ENCODE results near the gene SHH.

The SHH gene

DNA sequence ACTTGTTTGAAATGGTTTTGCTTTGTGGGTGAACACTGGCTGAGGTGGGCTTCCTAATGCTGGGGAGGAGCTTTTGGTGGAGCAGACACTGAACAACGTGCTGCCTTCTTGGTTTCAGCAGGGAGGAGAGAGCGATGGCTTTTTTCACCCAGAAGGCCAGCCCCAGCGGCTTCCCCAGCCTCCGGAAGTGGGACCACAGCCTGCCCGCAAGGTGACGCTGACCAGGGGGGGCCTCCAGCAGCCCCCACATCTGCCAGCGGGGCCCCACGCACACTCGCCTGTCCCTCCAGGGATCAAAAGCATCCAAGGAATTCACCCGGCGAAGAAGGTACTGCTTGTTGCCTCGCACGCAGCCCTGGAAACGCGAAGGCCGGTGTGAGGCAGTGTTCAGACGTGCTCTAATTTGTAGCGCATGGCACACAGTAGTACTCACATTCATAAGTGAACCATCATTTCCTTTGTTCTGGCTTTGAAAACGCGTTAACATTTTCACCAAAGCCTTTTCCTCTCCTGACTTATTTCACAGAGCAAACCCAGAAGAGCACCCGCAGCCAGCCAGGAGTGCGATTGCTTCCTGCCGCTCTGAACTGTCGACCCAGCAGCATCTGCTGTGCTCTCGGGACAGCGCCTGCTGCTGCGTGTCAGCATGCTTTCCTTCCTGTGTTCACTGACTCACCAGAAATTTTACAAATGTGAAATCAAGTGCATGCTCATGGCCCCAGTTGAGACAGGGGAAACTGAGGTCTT, 48.4 kb downstream of the SHH start:
- no peak overlapping the region for H3K4me3 ChIP-seq (ENCODE audit: insufficient read depth, low read length, poor library complexity, severe bottlenecking)
- peak overlapping the region; percentile 38 for H3K27ac ChIP-seq (ENCODE audit: low read depth, low read length)
- H4K20me1 ChIP-seq (ENCODE audit: low read depth, low read length), result peaks cover 8% of the 10 kb centered on the region
- H3K36me3 ChIP-seq (ENCODE audit: low read length), result peaks cover 14% of the 10 kb centered on the region; the same call in 1 of the 2 replicates
- 0 out of 2 replicates have a peak, but pooled peaks cover 6% of the 10 kb centered on the region for H3F3A ChIP-seq (ENCODE audit: insufficient read depth)
- no peak overlapping the region for H3K9ac ChIP-seq (ENCODE audit: low read length)
- H3K79me2 ChIP-seq (ENCODE audit: insufficient read depth, low read length), result peaks cover 46% of the 10 kb centered on the region
- no peaks in the 10 kb centered on the region for H3K27me3 ChIP-seq (ENCODE audit: low read length)
- TF ChIP-seq EZH2phosphoT487 (conservative IDR thresholded peaks at IDR 0.05; ENCODE audit: low read length), result no peak
- TF ChIP-seq, protein P1, sequence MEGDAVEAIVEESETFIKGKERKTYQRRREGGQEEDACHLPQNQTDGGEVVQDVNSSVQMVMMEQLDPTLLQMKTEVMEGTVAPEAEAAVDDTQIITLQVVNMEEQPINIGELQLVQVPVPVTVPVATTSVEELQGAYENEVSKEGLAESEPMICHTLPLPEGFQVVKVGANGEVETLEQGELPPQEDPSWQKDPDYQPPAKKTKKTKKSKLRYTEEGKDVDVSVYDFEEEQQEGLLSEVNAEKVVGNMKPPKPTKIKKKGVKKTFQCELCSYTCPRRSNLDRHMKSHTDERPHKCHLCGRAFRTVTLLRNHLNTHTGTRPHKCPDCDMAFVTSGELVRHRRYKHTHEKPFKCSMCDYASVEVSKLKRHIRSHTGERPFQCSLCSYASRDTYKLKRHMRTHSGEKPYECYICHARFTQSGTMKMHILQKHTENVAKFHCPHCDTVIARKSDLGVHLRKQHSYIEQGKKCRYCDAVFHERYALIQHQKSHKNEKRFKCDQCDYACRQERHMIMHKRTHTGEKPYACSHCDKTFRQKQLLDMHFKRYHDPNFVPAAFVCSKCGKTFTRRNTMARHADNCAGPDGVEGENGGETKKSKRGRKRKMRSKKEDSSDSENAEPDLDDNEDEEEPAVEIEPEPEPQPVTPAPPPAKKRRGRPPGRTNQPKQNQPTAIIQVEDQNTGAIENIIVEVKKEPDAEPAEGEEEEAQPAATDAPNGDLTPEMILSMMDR (IDR thresholded peaks at IDR 0.05; ENCODE audit: insufficient read depth, low read length, poor library complexity, severe bottlenecking), result no peak
- H2AFZ ChIP-seq (ENCODE audit: low read depth, low read length, severe bottlenecking), result no peak overlapping the region
- no peak overlapping the region for H3K4me2 ChIP-seq (ENCODE audit: low read depth, low read length, poor library complexity, severe bottlenecking)
- no peaks in the 10 kb centered on the region for H3K9me3 ChIP-seq (ENCODE audit: insufficient read depth, low read length)
- no peaks in the 10 kb centered on the region for H3K9me2 ChIP-seq (replicated peaks; ENCODE audit: insufficient read depth, low read length)

DNA sequence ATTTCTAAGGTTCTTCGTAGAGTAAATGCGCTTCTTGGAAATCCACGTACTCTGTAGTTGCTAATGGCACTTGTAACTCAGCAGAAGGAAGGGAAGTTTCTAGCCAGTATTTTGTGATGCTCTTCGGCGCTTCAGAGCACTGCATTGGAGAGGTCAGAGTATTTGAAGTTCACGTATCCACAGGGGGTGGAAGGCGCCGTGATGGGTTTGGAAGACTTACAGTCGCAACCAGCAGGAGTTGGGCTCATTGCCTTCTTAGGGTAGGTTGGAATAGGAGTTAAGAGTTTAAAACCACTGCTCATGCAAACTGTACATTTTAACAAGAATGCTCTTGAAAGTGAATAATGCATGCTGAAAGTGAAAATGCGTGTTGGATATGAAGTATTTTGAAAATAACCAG, 49.1 kb downstream of the SHH start:
- Histone ChIP-seq H3K9ac (ENCODE audit: low read length) (no peak overlapping the region), H3K27me3 (ENCODE audit: low read length) (no peaks in the 10 kb centered on the region), H3F3A (ENCODE audit: insufficient read depth) (0 out of 2 replicates have a peak, but pooled peaks cover 6% of the 10 kb centered on the region), H3K9me2 (replicated peaks; ENCODE audit: insufficient read depth, low read length) (no peaks in the 10 kb centered on the region), H3K79me2 (ENCODE audit: insufficient read depth, low read length) (peaks cover 51% of the 10 kb centered on the region), H3K27ac (ENCODE audit: low read depth, low read length) (no peak overlapping the region), H3K4me2 (ENCODE audit: low read depth, low read length, poor library complexity, severe bottlenecking) (no peak overlapping the region), H3K9me3 (ENCODE audit: insufficient read depth, low read length) (no peaks in the 10 kb centered on the region), H2AFZ (ENCODE audit: low read depth, low read length, severe bottlenecking) (no peak overlapping the region), H3K36me3 (ENCODE audit: low read length) (peaks cover 14% of the 10 kb centered on the region; the same call in 1 of the 2 replicates), H4K20me1 (ENCODE audit: low read depth, low read length) (peaks cover 8% of the 10 kb centered on the region), H3K4me3 (ENCODE audit: insufficient read depth, low read length, poor library complexity, severe bottlenecking) (no peak overlapping the region)
- TF ChIP-seq EZH2phosphoT487 (conservative IDR thresholded peaks at IDR 0.05; ENCODE audit: low read length), result no peak
- TF ChIP-seq, protein P1 (IDR thresholded peaks at IDR 0.05; ENCODE audit: insufficient read depth, low read length, poor library complexity, severe bottlenecking), result no peak

DNA sequence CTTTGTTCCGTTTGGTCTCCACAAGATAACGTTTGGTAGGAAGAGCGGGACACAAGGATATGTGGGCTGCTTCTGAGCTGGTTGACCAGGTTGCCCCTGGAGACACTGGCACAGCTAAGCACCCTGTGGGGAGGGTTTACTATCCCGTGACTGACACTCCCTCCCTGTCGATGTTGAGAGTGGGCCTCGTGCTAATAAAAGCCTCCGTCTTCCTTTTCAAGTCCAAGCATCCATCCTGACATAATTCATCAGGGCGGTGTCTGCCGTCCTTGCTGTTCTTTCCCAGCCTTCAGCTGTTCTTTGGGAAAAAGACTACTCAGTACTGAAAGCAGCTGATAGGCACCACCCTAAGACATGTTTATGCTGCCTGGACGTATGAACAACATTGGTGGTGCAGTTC, 49.6 kb downstream of the SHH start:
- Histone ChIP-seq H3K27me3 (ENCODE audit: low read length) (no peaks in the 10 kb centered on the region), H3K4me3 (ENCODE audit: insufficient read depth, low read length, poor library complexity, severe bottlenecking) (no peak overlapping the region), H3K4me2 (ENCODE audit: low read depth, low read length, poor library complexity, severe bottlenecking) (no peak overlapping the region), H4K20me1 (ENCODE audit: low read depth, low read length) (peaks cover 8% of the 10 kb centered on the region), H3K27ac (ENCODE audit: low read depth, low read length) (no peak overlapping the region), H3K36me3 (ENCODE audit: low read length) (peaks cover 14% of the 10 kb centered on the region; the same call in 1 of the 2 replicates), H3K79me2 (ENCODE audit: insufficient read depth, low read length) (peaks cover 56% of the 10 kb centered on the region), H3K9me2 (replicated peaks; ENCODE audit: insufficient read depth, low read length) (no peaks in the 10 kb centered on the region), H2AFZ (ENCODE audit: low read depth, low read length, severe bottlenecking) (no peak overlapping the region), H3K9me3 (ENCODE audit: insufficient read depth, low read length) (no peaks in the 10 kb centered on the region), H3F3A (ENCODE audit: insufficient read depth) (0 out of 2 replicates have a peak, but pooled peaks cover 6% of the 10 kb centered on the region), H3K9ac (ENCODE audit: low read length) (no peak overlapping the region)
- TF ChIP-seq EZH2phosphoT487 (conservative IDR thresholded peaks at IDR 0.05; ENCODE audit: low read length), result no peak
- TF ChIP-seq, protein P1 (IDR thresholded peaks at IDR 0.05; ENCODE audit: insufficient read depth, low read length, poor library complexity, severe bottlenecking), result no peak
